Body of pancreas (tissue), 4 donors: ENCODE measurements around the gene CD164L2. TPM values are rescaled to one million over a fixed set of nuclear protein-coding genes. Genes with fewer than 3 reads are reported as not detected.
A peak's percentile ranks its signal among the peaks of the same experiment; 100 is the strongest.

Experiments
- ATAC-seq: fragments of 150-250 bp; one replicate; pipeline ENCODE4 v1.9.1; 2016
- DNase-seq, 4 donors: peaks; one replicate each; pipeline ENCODE4 v3.0.0-alpha.2; 2019
- H3K27ac ChIP-seq, 4 donors: fragments of 200-600 bp; sonication (generic); 1 replicate in 3 of 4; 2 replicates in 1 of 4; pipeline versions ENCODE4 v1.5.1 to v1.6.1; 2016 to 2019; ENCODE audit warnings: mild to moderate bottlenecking in 1 of 4, mixed read lengths in 1 of 4, moderate library complexity in 1 of 4
- H3K27me3 ChIP-seq, 2 donors: fragments of 200-600 bp; sonication (generic); one replicate each; pipeline ENCODE4 v1.6.0; 2016; ENCODE audit warnings: mild to moderate bottlenecking in 1 of 2
- H3K36me3 ChIP-seq, 2 donors: fragments of 200-600 bp; sonication (generic); replicated peaks in 1 of 2; 2 replicates each; pipeline ENCODE4 v1.5.1; 2016; ENCODE audit warnings: low read depth in 2 of 2; ENCODE audit not compliant: insufficient read depth in 1 of 2
- H3K4me1 ChIP-seq: fragments of 200-600 bp; sonication (generic); one replicate; pipeline ENCODE4 v1.6.0; 2016
- H3K4me3 ChIP-seq, 2 donors: fragments of 200-600 bp; sonication (generic); 1 replicate in 1 of 2; 2 replicates in 1 of 2; pipeline ENCODE4 v1.5.1; 2016 to 2019
- H3K9me3 ChIP-seq, 3 donors: fragments of 200-600 bp; sonication (generic); 1 replicate in 2 of 3; 2 replicates in 1 of 3; pipeline ENCODE4 v1.5.1; 2016
- CTCF ChIP-seq, 7 experiments: fragments of 450-650 bp in 4 of 7; fragments of 200-600 bp in 3 of 7; sonication (generic) in 3 of 7; IDR thresholded peaks; one replicate each; pipeline ENCODE4 v1.5.1; 2016 to 2019; ENCODE audit warnings: antibody characterized with exemption in 7 of 7
- POLR2A ChIP-seq, 3 donors: fragments of 450-650 bp; IDR thresholded peaks; one replicate each; pipeline ENCODE4 v1.6.1; 2016; ENCODE audit warnings: antibody characterized with exemption in 3 of 3, mild to moderate bottlenecking in 2 of 3
- WGBS, 2 donors: methylation state at CpG; one replicate each; pipeline ENCODE4 v1.1.5; 2017; 5-methylcytosine and 5-hydroxymethylcytosine counted together
- intact Hi-C: fragments of 100-400 bp; cut with DNase I; formaldehyde crosslinking; loops from one replicate; pipeline ENCODE4 v1.15.1; 2023
- total RNA-seq, 2 donors: library from RNA; depleted of rRNA; stranded (reverse); fragments of >200 nt; gene quantifications; one replicate each; pipeline ENCODE4 v1.1.0, GENCODE V29; 2016

Gene CD164L2
- total RNA-seq, 2 donors from 2014 or later: 1.3 TPM; not detected in 1

GRCh38 chr1:27346357-27346756, 36.8 kb downstream of the CD164L2 start:
- peaks cover 45% of the 10 kb centered on the region for H3K4me1 ChIP-seq
- no peaks in the 10 kb centered on the region for H3K27me3 ChIP-seq
- ATAC-seq (no peak), DNase-seq (no peak)
- H3K9me3 ChIP-seq: no peaks in the 10 kb centered on the region
- WGBS, 2 donors: 89 to 94% methylated on average over 8 of the region's 8 CpGs
- H3K27ac ChIP-seq: no peak overlapping the region
- H3K36me3 ChIP-seq: no peaks in the 10 kb centered on the region
- TF ChIP-seq CTCF (IDR thresholded peaks at IDR 0.05) (no peak), POLR2A (IDR thresholded peaks at IDR 0.05) (no peak)
- H3K4me3 ChIP-seq: no peak overlapping the region
- intact Hi-C loops: no loop called here

- peaks cover 43% of the 10 kb centered on the region for H3K4me1 ChIP-seq
- no peak overlapping the region for H3K4me3 ChIP-seq
- no peak for TF ChIP-seq CTCF (IDR thresholded peaks at IDR 0.05)
- TF ChIP-seq POLR2A (IDR thresholded peaks at IDR 0.05): no peak
- intact Hi-C loops: no loop called here
- DNase-seq (no peak), ATAC-seq (no peak)
- H3K27ac ChIP-seq: no peak overlapping the region
- H3K27me3 ChIP-seq: no peaks in the 10 kb centered on the region
- H3K9me3 ChIP-seq: no peaks in the 10 kb centered on the region
- WGBS, 2 donors: 94 to 96% methylated on average over 9 to 12 of the region's 12 CpGs
- H3K36me3 ChIP-seq: no peaks in the 10 kb centered on the region
Observed at GRCh38 chr1:27345272-27345671, 37.9 kb downstream of the CD164L2 start.

- Histone ChIP-seq H3K27ac (peak overlapping the region; percentile 69 to 85 (median 82)), H3K4me1 (peaks cover 27% of the 10 kb centered on the region), H3K9me3 (no peaks in the 10 kb centered on the region), H3K36me3 (no peaks in the 10 kb centered on the region), H3K27me3 (no peaks in the 10 kb centered on the region), H3K4me3 (peak overlapping the region; percentile 37 to 63)
- no peak for ATAC-seq
- TF ChIP-seq CTCF (IDR thresholded peaks at IDR 0.05) (no peak), POLR2A (IDR thresholded peaks at IDR 0.05) (no peak)
- 18 to 38% methylated on average over 5 of the region's 5 CpGs for WGBS, 2 donors
- intact Hi-C loops: no loop called here
- DNase-seq: no peak
Observed at GRCh38 chr1:27343639-27344025, 39.5 kb downstream of the CD164L2 start.

GRCh38 chr1:27342778-27343638, 40.1 kb downstream of the CD164L2 start:
- H3K4me1 ChIP-seq: peaks cover 27% of the 10 kb centered on the region
- peak; percentile 53 to 64 (median 55) for TF ChIP-seq POLR2A (IDR thresholded peaks at IDR 0.05)
- TF ChIP-seq CTCF (IDR thresholded peaks at IDR 0.05): no peak
- H3K36me3 ChIP-seq: no peaks in the 10 kb centered on the region
- intact Hi-C loops: no loop called here
- peak overlapping the region; percentile 69 to 85 (median 82) for H3K27ac ChIP-seq
- DNase-seq (peak; percentile 69 to 88 (median 80)), ATAC-seq (peak; percentile 70)
- H3K27me3 ChIP-seq: no peaks in the 10 kb centered on the region
- H3K9me3 ChIP-seq: no peaks in the 10 kb centered on the region
- WGBS, 2 donors: 15 to 18% methylated on average over 5 to 31 of the region's 31 CpGs
- peak overlapping the region; percentile 37 to 63 for H3K4me3 ChIP-seq
